ENCODE measurements around the gene SF3A1. TPM values are rescaled to one million over a fixed set of nuclear protein-coding genes. Genes with fewer than 3 reads are reported as not detected.

SF3A1 gene
- total and polyA plus RNA-seq, 3 experiments from 2014 or later = 139 to 241 (median 235) TPM

DNA sequence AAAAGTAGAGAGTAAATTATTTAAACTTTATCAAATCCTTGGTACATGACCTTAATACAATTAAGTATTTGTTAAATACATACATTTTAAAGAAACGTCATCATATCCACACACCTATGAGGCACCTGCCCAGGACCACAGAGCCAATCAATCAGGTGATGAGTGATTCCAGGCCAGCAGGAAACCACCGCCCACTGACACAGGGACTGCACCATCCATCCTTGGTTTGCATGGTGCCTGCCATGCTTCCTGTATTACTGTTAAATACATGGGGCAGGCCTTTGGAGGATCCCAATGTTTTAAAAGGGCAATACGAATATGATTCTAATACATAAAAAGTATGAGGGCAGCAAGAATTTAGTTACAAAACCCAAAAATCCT is 23.0 kb downstream of the SF3A1 start:
- DNase-seq = no peak
- H3K4me3 Mint-ChIP-seq = no peak overlapping the region
- peak overlapping the region in 2 of 8 donors; percentile 12 to 61 for H3K27ac Mint-ChIP-seq
- H3K36me3 Mint-ChIP-seq = peaks cover 0 to 84% (median 9%) of the 10 kb centered on the region in 3 donors
- CTCF ChIA-PET = no interaction called here
- POLR2A ChIA-PET = no interaction called here
- Histone ChIP-seq H3K4me1 (ENCODE audit: insufficient read depth, low read length) (no peaks in the 10 kb centered on the region), H3K9me3 (ENCODE audit: low read length) (no peaks in the 10 kb centered on the region), H3K27ac (ENCODE audit: low read depth, low read length) (no peak overlapping the region), H3K4me3 (ENCODE audit: low read length) (no peak overlapping the region), H3K36me3 (ENCODE audit: insufficient read depth, low read length) (peaks cover 59% of the 10 kb centered on the region), H3K27me3 (ENCODE audit: insufficient read depth, low read length, poor library complexity, severe bottlenecking) (no peaks in the 10 kb centered on the region)
- no peaks in the 10 kb centered on the region for H3K9me3 Mint-ChIP-seq
- no peaks in the 10 kb centered on the region for H3K27me3 Mint-ChIP-seq
- no peaks in the 10 kb centered on the region for H3K4me1 Mint-ChIP-seq

DNA sequence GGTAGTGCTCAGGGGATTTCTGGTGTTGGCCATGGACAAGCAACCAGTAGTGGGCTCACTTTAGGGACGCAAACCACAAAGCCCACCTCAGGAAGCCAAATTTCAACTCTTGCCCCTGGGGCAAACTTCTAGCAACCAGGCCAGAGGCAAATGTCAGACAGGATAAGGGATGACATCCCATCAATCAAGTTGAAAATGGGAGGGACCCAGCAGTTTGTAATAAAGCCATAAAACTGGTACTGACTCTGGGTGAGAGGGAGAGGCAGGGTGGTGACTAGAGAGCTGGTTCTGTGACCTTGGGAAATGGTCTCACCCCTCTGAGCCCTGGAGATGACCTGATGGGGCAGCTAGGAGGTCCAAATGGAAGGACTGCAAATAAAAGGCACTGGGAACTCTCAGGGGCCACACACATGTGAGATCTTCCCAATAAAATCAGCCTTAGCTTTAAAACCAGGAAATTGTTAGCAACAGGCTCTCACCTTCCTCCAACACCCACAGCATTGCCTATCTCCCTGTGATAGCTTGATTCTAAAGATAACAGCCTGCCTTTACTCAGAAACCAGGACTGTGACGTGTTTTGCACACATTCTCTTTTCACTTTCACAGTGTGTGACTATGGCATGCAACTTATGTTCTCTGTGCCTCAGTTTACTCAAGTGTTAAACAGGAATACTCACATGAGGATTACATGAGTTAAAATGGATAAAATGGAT is 23.5 kb downstream of the SF3A1 start:
- Mint-ChIP-seq H3K4me1 (no peaks in the 10 kb centered on the region), H3K9me3 (no peaks in the 10 kb centered on the region), H3K4me3 (no peak overlapping the region), H3K36me3 (peaks cover 0 to 79% (median 9%) of the 10 kb centered on the region in 3 donors), H3K27ac (peak overlapping the region in 3 of 8 donors; percentile 11 to 61 (median 36)), H3K27me3 (no peaks in the 10 kb centered on the region)
- Histone ChIP-seq H3K27me3 (ENCODE audit: insufficient read depth, low read length, poor library complexity, severe bottlenecking) (no peaks in the 10 kb centered on the region), H3K4me3 (ENCODE audit: low read length) (no peak overlapping the region), H3K36me3 (ENCODE audit: insufficient read depth, low read length) (peaks cover 55% of the 10 kb centered on the region), H3K9me3 (ENCODE audit: low read length) (no peaks in the 10 kb centered on the region), H3K27ac (ENCODE audit: low read depth, low read length) (no peak overlapping the region), H3K4me1 (ENCODE audit: insufficient read depth, low read length) (no peaks in the 10 kb centered on the region)
- ChIA-PET POLR2A (no interaction called here), CTCF (no interaction called here)
- no peak for DNase-seq

DNA sequence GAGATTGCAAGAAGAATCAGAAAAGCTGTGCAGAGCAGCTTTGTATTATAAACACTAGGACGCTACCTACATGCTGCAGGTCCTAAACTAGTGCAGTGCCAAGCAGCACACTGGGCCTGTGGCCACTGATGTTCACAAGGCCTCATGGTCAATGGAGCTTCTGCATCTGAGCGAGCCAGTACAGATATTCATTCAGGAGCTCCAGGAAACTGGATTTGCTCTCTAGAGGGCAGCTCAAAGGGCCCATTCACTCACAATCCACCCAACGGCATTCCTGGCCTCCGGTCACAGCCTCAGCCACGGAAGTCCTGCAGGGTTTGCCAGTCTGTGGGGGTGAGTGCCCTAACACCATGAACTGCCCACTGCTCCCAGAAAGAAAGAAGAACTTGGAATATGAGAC is 24.1 kb downstream of the SF3A1 start:
- no peak overlapping the region for H3K4me3 ChIP-seq (ENCODE audit: low read length)
- peaks cover 4 to 5% (median 5%) of the 10 kb centered on the region in 3 donors for H3K4me1 Mint-ChIP-seq
- CTCF ChIA-PET = interaction anchor here (3.8 kb wide), 1 partner anchor 44 kb away, joined by 22 read pairs; the partner anchor contains the start of gene CASTOR1
- no peaks in the 10 kb centered on the region for H3K27me3 ChIP-seq (ENCODE audit: insufficient read depth, low read length, poor library complexity, severe bottlenecking)
- peaks cover 6% of the 10 kb centered on the region for H3K4me1 ChIP-seq (ENCODE audit: insufficient read depth, low read length)
- peaks cover 0 to 73% (median 9%) of the 10 kb centered on the region in 3 donors for H3K36me3 Mint-ChIP-seq
- no peaks in the 10 kb centered on the region for H3K9me3 ChIP-seq (ENCODE audit: low read length)
- no peaks in the 10 kb centered on the region for H3K27me3 Mint-ChIP-seq
- DNase-seq = no peak
- POLR2A ChIA-PET = interaction anchor here (0.6 kb wide), 1 partner anchor 28 kb away, joined by 4 read pairs; no protein-coding TSS in a partner anchor
- no peak overlapping the region for H3K27ac ChIP-seq (ENCODE audit: low read depth, low read length)
- H3K27ac Mint-ChIP-seq = no peak overlapping the region
- H3K4me3 Mint-ChIP-seq = no peak overlapping the region
- peaks cover 53% of the 10 kb centered on the region for H3K36me3 ChIP-seq (ENCODE audit: insufficient read depth, low read length)
- no peaks in the 10 kb centered on the region for H3K9me3 Mint-ChIP-seq

DNA sequence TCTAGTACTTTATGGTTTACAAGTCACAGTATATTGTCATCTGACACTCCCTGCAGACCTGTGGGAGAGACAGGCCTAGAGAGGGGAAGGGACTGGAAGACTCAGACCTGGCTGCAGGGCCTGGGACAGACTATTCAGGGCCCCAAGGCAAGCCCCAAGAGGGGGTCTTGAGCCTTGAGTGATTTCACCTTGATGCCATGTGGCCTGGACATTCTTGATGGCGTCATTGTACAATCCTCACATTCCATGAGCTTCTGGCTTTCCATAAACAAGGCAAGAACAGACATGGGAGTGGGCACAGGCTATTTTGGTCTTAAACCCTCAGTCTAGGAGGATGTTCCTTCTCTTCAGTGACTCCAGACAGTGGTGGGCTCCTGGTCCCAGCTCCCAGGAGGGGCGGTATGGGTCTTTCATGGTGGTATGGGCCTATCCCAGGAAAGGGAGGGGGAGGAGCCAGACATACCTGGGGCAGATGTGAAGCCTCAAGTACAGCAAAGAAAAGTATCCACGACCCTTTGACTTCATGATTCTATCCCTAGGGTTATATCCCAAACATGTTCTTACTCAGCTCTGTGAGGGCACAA is 28.1 kb downstream of the SF3A1 start:
- no peaks in the 10 kb centered on the region for H3K9me3 ChIP-seq (ENCODE audit: low read length)
- ChIA-PET POLR2A (interaction anchor here (0.7 to 1.0 kb wide), 2 partner anchors 22 to 28 kb away, joined by 3 read pairs; partner anchors contain the start of genes CCDC157 and SF3A1), CTCF (interaction anchor here (1.0 to 7.6 kb wide), 3 partner anchors 15 to 41 kb away, joined by 3 to 45 read pairs (median 5); no protein-coding TSS in a partner anchor)
- H3K4me3 ChIP-seq (ENCODE audit: low read length) = no peak overlapping the region
- no peaks in the 10 kb centered on the region for H3K9me3 Mint-ChIP-seq
- peak overlapping the region in 2 of 7 donors; percentile 11 to 86 for H3K4me3 Mint-ChIP-seq
- H3K36me3 ChIP-seq (ENCODE audit: insufficient read depth, low read length) = peaks cover 13% of the 10 kb centered on the region
- peaks cover 32 to 38% (median 38%) of the 10 kb centered on the region in 3 donors for H3K4me1 Mint-ChIP-seq
- DNase-seq = no peak
- no peak overlapping the region for H3K27ac ChIP-seq (ENCODE audit: low read depth, low read length)
- no peaks in the 10 kb centered on the region for H3K27me3 Mint-ChIP-seq
- H3K27ac Mint-ChIP-seq = peak overlapping the region in 5 of 8 donors; percentile 31 to 88 (median 78)
- peaks cover 34% of the 10 kb centered on the region for H3K4me1 ChIP-seq (ENCODE audit: insufficient read depth, low read length)
- H3K27me3 ChIP-seq (ENCODE audit: insufficient read depth, low read length, poor library complexity, severe bottlenecking) = no peaks in the 10 kb centered on the region
- H3K36me3 Mint-ChIP-seq = peaks cover 0 to 47% (median 4%) of the 10 kb centered on the region in 3 donors

DNA sequence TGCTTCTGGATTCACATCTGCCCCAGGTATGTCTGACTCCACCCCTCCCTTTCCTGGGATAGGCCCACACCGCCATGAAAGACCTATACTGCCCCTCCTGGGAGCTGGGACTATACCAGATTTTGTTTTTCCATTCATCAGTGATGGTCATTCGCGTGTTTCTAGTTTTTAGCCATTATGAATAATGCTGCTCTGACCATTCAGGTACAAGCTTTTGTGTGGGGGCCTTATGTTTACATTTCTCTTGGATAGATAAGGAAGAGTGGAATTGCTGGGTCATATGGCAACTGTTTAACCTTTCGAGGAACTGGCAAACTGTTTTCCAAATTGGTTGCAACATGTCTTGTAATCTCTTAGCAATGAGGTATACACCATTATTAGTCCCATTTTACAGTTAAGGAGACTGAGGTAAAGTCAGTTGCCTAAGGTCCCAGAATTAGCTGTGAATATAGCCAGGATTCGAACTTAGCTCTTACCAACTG is 28.8 kb downstream of the SF3A1 start:
- Mint-ChIP-seq H3K27ac (peak overlapping the region; percentile 61 to 94 (median 90)), H3K27me3 (no peaks in the 10 kb centered on the region), H3K4me3 (peak overlapping the region in 6 of 7 donors; percentile 7 to 86 (median 82)), H3K36me3 (peaks cover 0 to 46% (median 7%) of the 10 kb centered on the region in 3 donors), H3K4me1 (peaks cover 38 to 45% (median 45%) of the 10 kb centered on the region in 3 donors), H3K9me3 (no peaks in the 10 kb centered on the region)
- peaks cover 7% of the 10 kb centered on the region for H3K36me3 ChIP-seq (ENCODE audit: insufficient read depth, low read length)
- H3K27ac ChIP-seq (ENCODE audit: low read depth, low read length) = no peak overlapping the region
- peak overlapping the region; percentile 57 for H3K4me3 ChIP-seq (ENCODE audit: low read length)
- no peaks in the 10 kb centered on the region for H3K27me3 ChIP-seq (ENCODE audit: insufficient read depth, low read length, poor library complexity, severe bottlenecking)
- CTCF ChIA-PET = interaction anchor here (1.0 to 7.6 kb wide), 3 partner anchors 15 to 40 kb away, joined by 3 to 45 read pairs (median 5); no protein-coding TSS in a partner anchor
- peaks cover 40% of the 10 kb centered on the region for H3K4me1 ChIP-seq (ENCODE audit: insufficient read depth, low read length)
- H3K9me3 ChIP-seq (ENCODE audit: low read length) = no peaks in the 10 kb centered on the region
- POLR2A ChIA-PET = interaction anchor here (1.0 to 3.2 kb wide), 4 partner anchors 21 to 96 kb away, joined by 3 to 45 read pairs (median 17); partner anchors contain the start of genes CASTOR1, CCDC157 and SF3A1
- DNase-seq = no peak

DNA sequence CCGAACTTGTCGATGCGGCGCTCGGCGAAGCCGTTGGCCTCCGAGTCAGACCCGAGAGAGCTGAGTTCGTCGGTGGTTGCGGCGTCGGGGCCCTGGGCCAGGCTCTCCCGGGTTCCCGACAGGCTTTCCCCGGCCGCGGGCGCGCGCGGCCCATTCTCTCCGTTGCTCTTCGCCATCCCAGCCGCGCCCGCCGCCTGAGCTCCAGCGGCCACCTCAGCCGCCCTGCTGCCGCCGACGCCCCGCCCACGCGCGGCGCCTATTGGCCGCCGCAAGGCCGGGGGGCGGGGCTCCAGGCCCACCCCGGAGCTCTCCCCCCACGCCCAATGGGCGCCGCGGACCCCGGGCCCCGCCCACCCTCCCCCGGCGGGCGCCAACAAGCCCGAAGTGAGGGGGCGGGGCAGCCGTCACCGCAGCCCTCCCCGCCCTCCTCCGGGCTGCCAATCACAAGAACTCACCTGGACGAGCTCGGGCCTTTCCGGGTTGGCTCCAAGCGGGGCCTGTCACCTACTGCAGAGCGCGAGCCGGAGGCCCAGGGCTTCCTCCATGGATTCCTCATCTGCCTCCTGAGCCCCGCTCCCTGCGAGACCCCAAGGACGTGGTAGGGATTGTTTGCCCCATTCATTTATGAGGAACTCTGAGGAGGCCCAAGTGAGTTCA is 29.9 kb downstream of the SF3A1 start, which contains the start of gene TBC1D10A:
TBC1D10A (minus strand) TSS at position 236 of the 657 bp plus-strand sequence; CDS start at position 176, 60 bp downstream.
- H3K27ac Mint-ChIP-seq = peak within 1 kb of the TSS; percentile 87 to 95 (median 92)
- H3K9me3 Mint-ChIP-seq = no peaks in the 10 kb centered on the region
- H3K4me1 Mint-ChIP-seq = peaks cover 42 to 50% (median 50%) of the 10 kb centered on the region in 3 donors
- H3K4me3 Mint-ChIP-seq = peak within 1 kb of the TSS; percentile 86 to 95 (median 91)
- H3K27ac ChIP-seq (ENCODE audit: low read depth, low read length) = peak within 1 kb of the TSS; percentile 67
- peak; percentile 91 to 96 (median 93) for DNase-seq
- H3K4me1 ChIP-seq (ENCODE audit: insufficient read depth, low read length) = peaks cover 51% of the 10 kb centered on the region
- H3K4me3 ChIP-seq (ENCODE audit: low read length) = peak within 1 kb of the TSS; percentile 86
- H3K9me3 ChIP-seq (ENCODE audit: low read length) = no peaks in the 10 kb centered on the region
- H3K36me3 ChIP-seq (ENCODE audit: insufficient read depth, low read length) = no peaks in the 10 kb centered on the region
- POLR2A ChIA-PET = interaction anchor here (1.0 to 7.0 kb wide), 9 partner anchors 11 to 965 kb away, joined by 3 to 71 read pairs (median 8); partner anchors contain the start of genes CASTOR1, CCDC157, PIK3IP1 and SF3A1
- H3K27me3 ChIP-seq (ENCODE audit: insufficient read depth, low read length, poor library complexity, severe bottlenecking) = no peaks in the 10 kb centered on the region
- CTCF ChIA-PET = interaction anchor here (0.8 to 7.6 kb wide), 8 partner anchors 9 to 63 kb away, joined by 3 to 53 read pairs (median 6); partner anchors contain the start of gene CASTOR1
- H3K27me3 Mint-ChIP-seq = no peaks in the 10 kb centered on the region
- H3K36me3 Mint-ChIP-seq = peaks cover 0 to 39% (median 7%) of the 10 kb centered on the region in 3 donors

DNA sequence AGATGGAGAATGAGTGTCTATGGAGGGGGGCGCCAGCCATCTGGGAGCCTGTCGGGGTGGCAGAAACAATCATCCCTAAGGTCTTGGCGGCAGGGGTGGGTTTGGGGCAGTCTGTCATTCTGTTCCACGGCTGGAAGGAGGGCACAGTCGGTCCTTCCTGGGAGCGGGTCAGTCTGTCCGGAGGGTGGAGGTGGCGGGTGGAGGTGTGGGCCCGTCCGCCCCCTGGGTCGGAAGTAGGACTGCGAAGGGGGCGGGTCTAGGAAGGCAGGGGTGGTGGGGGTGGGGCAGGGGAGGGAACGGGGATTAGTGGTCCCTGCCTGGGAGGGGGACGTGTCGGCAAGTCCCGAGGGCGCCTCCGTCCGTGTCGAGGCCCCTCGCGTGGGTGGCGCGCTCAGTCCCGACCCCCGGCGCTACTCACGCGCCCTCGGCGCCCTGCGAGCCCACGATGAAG is 30.4 kb downstream of the SF3A1 start:
- CTCF ChIA-PET = interaction anchor here (0.9 to 7.6 kb wide), 6 partner anchors 9 to 63 kb away, joined by 4 to 53 read pairs (median 6); partner anchors contain the start of gene CASTOR1
- H3K36me3 ChIP-seq (ENCODE audit: insufficient read depth, low read length) = no peaks in the 10 kb centered on the region
- POLR2A ChIA-PET = interaction anchor here (0.9 to 7.0 kb wide), 10 partner anchors 9 to 966 kb away, joined by 3 to 71 read pairs (median 7); partner anchors contain the start of genes CASTOR1, CCDC157, PIK3IP1 and SF3A1
- H3K27me3 ChIP-seq (ENCODE audit: insufficient read depth, low read length, poor library complexity, severe bottlenecking) = no peaks in the 10 kb centered on the region
- H3K4me1 Mint-ChIP-seq = peaks cover 47 to 56% (median 56%) of the 10 kb centered on the region in 3 donors
- H3K9me3 Mint-ChIP-seq = no peaks in the 10 kb centered on the region
- peak overlapping the region; percentile 86 for H3K4me3 ChIP-seq (ENCODE audit: low read length)
- peaks cover 0 to 38% (median 6%) of the 10 kb centered on the region in 3 donors for H3K36me3 Mint-ChIP-seq
- peak overlapping the region; percentile 37 to 90 (median 83) for H3K27ac Mint-ChIP-seq
- peaks cover 56% of the 10 kb centered on the region for H3K4me1 ChIP-seq (ENCODE audit: insufficient read depth, low read length)
- H3K27me3 Mint-ChIP-seq = no peaks in the 10 kb centered on the region
- DNase-seq = peak in 3 of 5 donors; percentile 24 to 60 (median 25)
- peak overlapping the region; percentile 86 to 95 (median 91) for H3K4me3 Mint-ChIP-seq
- H3K27ac ChIP-seq (ENCODE audit: low read depth, low read length) = peak overlapping the region; percentile 67
- no peaks in the 10 kb centered on the region for H3K9me3 ChIP-seq (ENCODE audit: low read length)

Data from CD8-positive, alpha-beta memory T cell (primary cell).